Peyer's patch (tissue), 4 donors: ENCODE results near the gene MAP3K10.

ENCODE experiments used
- CTCF ChIP-seq, 6 experiments: fragments of 450-650 bp in 4 of 6; fragments of 200-600 bp in 2 of 6; sonication (generic) in 1 of 6; IDR thresholded peaks; one replicate each; pipeline ENCODE4 v1.5.1; 2017 to 2019; ENCODE audit warnings: antibody characterized with exemption in 6 of 6, mild to moderate bottlenecking in 3 of 6, moderate library complexity in 1 of 6
- POLR2A ChIP-seq, 2 donors: fragments of 450-650 bp; IDR thresholded peaks; one replicate each; pipeline ENCODE4 v1.5.1; 2017; ENCODE audit warnings: antibody characterized with exemption in 2 of 2, mild to moderate bottlenecking in 2 of 2, moderate library complexity in 2 of 2

DNA sequence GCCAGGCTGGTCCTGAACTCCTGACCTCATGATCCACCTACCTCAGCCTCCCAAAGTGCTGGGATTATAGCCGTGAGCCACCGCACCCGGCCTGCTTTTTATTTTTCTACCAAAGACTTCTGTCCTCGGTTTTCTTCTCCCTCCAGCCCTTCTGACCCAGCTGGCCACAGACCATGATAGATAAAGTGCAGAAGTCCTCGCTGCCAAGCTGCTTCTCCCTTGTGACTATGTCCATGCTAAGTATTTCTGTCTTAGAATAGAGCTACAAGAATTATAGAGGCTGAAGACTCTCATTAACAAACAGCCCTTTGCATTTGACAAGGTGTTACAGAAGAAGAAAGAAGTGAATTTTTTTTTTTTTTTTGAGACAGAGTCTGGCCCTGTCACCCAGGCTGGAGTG lies 15.4 kb upstream of the MAP3K10 start:
- TF ChIP-seq CTCF (IDR thresholded peaks at IDR 0.05) (no peak), POLR2A (IDR thresholded peaks at IDR 0.05) (no peak)
